SK-N-SH (cell line): ENCODE results near the gene SLC39A7. TPM values are rescaled to one million over a fixed set of nuclear protein-coding genes. Genes with fewer than 3 reads are reported as not detected.
A peak's percentile ranks its signal among the peaks of the same experiment; 100 is the strongest.

ENCODE experiments used
- CTCF ChIA-PET: fragments of 300-600, 350-600 bp; formaldehyde crosslinking; extraction: SDS; loops from one replicate; lab custom pipeline; 2021; lab: Yijun Ruan, JAX
- POLR2A ChIA-PET: fragments of 350-600 bp; sonication (Branson Sonifier 250); formaldehyde crosslinking; extraction: SDS; loops from one replicate; lab custom pipeline; 2020; ENCODE audit warnings: antibody characterized with exemption, inconsistent platforms; lab: Yijun Ruan, JAX
- DNase-seq: peaks from one replicate; pipeline ENCODE4 v3.0.0; 2012
- H2AFZ ChIP-seq: fragments of 200-600 bp; sonication (generic); 2 replicates; pipeline ENCODE4 v1.8.1; 2016; ENCODE audit warnings: antibody characterized with exemption, mild to moderate bottlenecking, low read depth
- H3F3A ChIP-seq: fragments of 200-600 bp; sonication (generic); replicated peaks from 2 replicates; pipeline ENCODE3; 2016; ENCODE audit warnings: antibody characterized with exemption, mild to moderate bottlenecking; ENCODE audit not compliant: insufficient read depth
- H3K27ac ChIP-seq, 2 experiments: fragments of 200-500 bp in 1 of 2; fragments of 200-600 bp in 1 of 2; sonication (Bioruptor generic) in 1 of 2; sonication (generic), shearing (Covaris generic) in 1 of 2; 2 replicates each; pipeline versions ENCODE4 v1.5.1 to v1.6.1; 2014 to 2016; ENCODE audit warnings: low read depth in 2 of 2, inconsistent platforms in 1 of 2, low read length in 1 of 2, mild to moderate bottlenecking in 1 of 2, mixed read lengths in 1 of 2
- H3K27me3 ChIP-seq: fragments of 200-600 bp; sonication (generic), shearing (Covaris generic); 2 replicates; pipeline ENCODE4 v1.6.1; 2016; ENCODE audit warnings: mixed run types; ENCODE audit not compliant: insufficient read depth
- H3K36me3 ChIP-seq, 2 experiments: fragments of 200-500 bp in 1 of 2; fragments of 200-600 bp in 1 of 2; sonication (Bioruptor generic) in 1 of 2; sonication (generic) in 1 of 2; replicated peaks in 1 of 2; 2 replicates each; pipeline versions ENCODE3 to v1.5.1; 2014 to 2016; ENCODE audit warnings: low read length in 1 of 2, mild to moderate bottlenecking in 1 of 2; ENCODE audit not compliant: insufficient read depth in 2 of 2, control insufficient read depth in 1 of 2
- H3K4me1 ChIP-seq, 2 experiments: fragments of 200-500 bp in 1 of 2; fragments of 200-600 bp in 1 of 2; sonication (Bioruptor generic) in 1 of 2; sonication (generic), shearing (Covaris generic) in 1 of 2; 2 replicates each; pipeline versions ENCODE4 v1.5.1 to v1.6.1; 2014 to 2016; ENCODE audit warnings: low read depth in 1 of 2, low read length in 1 of 2, mixed run types in 1 of 2; ENCODE audit not compliant: insufficient read depth in 2 of 2, control insufficient read depth in 1 of 2
- H3K4me2 ChIP-seq: fragments of 200-600 bp; sonication (generic), shearing (Covaris generic); 2 replicates; pipeline ENCODE4 v1.6.1; 2017; ENCODE audit warnings: mixed run types
- H3K4me3 ChIP-seq, 2 experiments: fragments of 200-500 bp in 1 of 2; fragments of 200-600 bp in 1 of 2; sonication (Bioruptor generic) in 1 of 2; sonication (generic), shearing (Covaris generic) in 1 of 2; 2 replicates each; pipeline versions ENCODE4 v1.5.1 to v1.8.1; 2014 to 2016; ENCODE audit warnings: low read depth in 2 of 2, inconsistent platforms in 1 of 2, low read length in 1 of 2, mild to moderate bottlenecking in 1 of 2, mixed read lengths in 1 of 2, moderate library complexity in 1 of 2
- H3K79me2 ChIP-seq: fragments of 200-600 bp; sonication (generic); 2 replicates; pipeline ENCODE4 v1.8.1; 2017; ENCODE audit warnings: mild to moderate bottlenecking; ENCODE audit not compliant: insufficient read depth
- H3K9ac ChIP-seq: fragments of 200-600 bp; sonication (generic); 2 replicates; pipeline ENCODE4 v1.6.1; 2017; ENCODE audit warnings: mixed run types
- H3K9me2 ChIP-seq: fragments of 200-600 bp; sonication (generic); 2 replicates; pipeline ENCODE4 v1.6.1; 2017; ENCODE audit warnings: mixed run types
- H3K9me3 ChIP-seq: fragments of 200-600 bp; sonication (generic); 2 replicates; pipeline ENCODE4 v1.6.1; 2017; ENCODE audit warnings: mixed run types, mild to moderate bottlenecking, moderate library complexity
- H4K20me1 ChIP-seq: fragments of 200-600 bp; sonication (generic); 2 replicates; pipeline ENCODE4 v1.6.1; 2017; ENCODE audit warnings: mild to moderate bottlenecking, mixed run types; ENCODE audit not compliant: insufficient read depth
- CHD2 ChIP-seq: fragments of 150-350 bp; IDR thresholded peaks from 2 replicates; pipeline ENCODE4 v1.6.1; 2018; ENCODE audit warnings: low read length; ENCODE audit not compliant: partially characterized antibody
- EP300 ChIP-seq, 2 experiments: IDR thresholded peaks; 2 replicates each; pipeline versions ENCODE4 v1.4.0 to v1.6.1; 2012; ENCODE audit warnings: borderline replicate concordance in 1 of 2, low read depth in 1 of 2, low read length in 1 of 2
- FOSL2 ChIP-seq: IDR thresholded peaks from 2 replicates; pipeline ENCODE4 v1.4.0; 2012; ENCODE audit warnings: low read depth, mild to moderate bottlenecking, moderate library complexity, borderline replicate concordance
- FOXM1 ChIP-seq: IDR thresholded peaks from 2 replicates; pipeline ENCODE4 v1.4.0; 2012; ENCODE audit warnings: low read depth, mild to moderate bottlenecking
- GABPA ChIP-seq: IDR thresholded peaks from 2 replicates; pipeline ENCODE4 v1.4.0; 2012; ENCODE audit warnings: low read depth, mild to moderate bottlenecking
- JUND ChIP-seq: IDR thresholded peaks from 2 replicates; pipeline ENCODE4 v1.4.0; 2012
- MXI1 ChIP-seq: IDR thresholded peaks from 2 replicates; pipeline ENCODE4 v1.6.1; 2012; ENCODE audit warnings: mild to moderate bottlenecking, low read depth, low read length, improper control_type of control experiment
- NRF1 ChIP-seq: IDR thresholded peaks from 2 replicates; pipeline ENCODE4 v1.6.1; 2012; ENCODE audit warnings: low read depth, mild to moderate bottlenecking, low read length
- RAD21 ChIP-seq: IDR thresholded peaks from 2 replicates; pipeline ENCODE4 v1.6.1; 2012; ENCODE audit warnings: mild to moderate bottlenecking, low read length
- RCOR1 ChIP-seq: fragments of 150-350 bp; IDR thresholded peaks from 2 replicates; pipeline ENCODE4 v1.6.1; 2017; ENCODE audit warnings: antibody characterized with exemption, low read length
- SIN3A ChIP-seq: IDR thresholded peaks from 2 replicates; pipeline ENCODE4 v1.6.1; 2012; ENCODE audit warnings: low read depth, mild to moderate bottlenecking, low read length, moderate library complexity, borderline replicate concordance
- SMC3 ChIP-seq: IDR thresholded peaks from 2 replicates; pipeline ENCODE4 v1.6.1; 2012; ENCODE audit warnings: low read depth, low read length, improper control_type of control experiment
- TAF1 ChIP-seq: IDR thresholded peaks from 2 replicates; pipeline ENCODE4 v1.6.1; 2012; ENCODE audit warnings: low read depth, mild to moderate bottlenecking, low read length, moderate library complexity, borderline replicate concordance
- TEAD4 ChIP-seq: IDR thresholded peaks from 2 replicates; pipeline ENCODE4 v1.4.0; 2012; ENCODE audit warnings: mild to moderate bottlenecking, borderline replicate concordance; ENCODE audit not compliant: insufficient read depth
- YY1 ChIP-seq: IDR thresholded peaks from 2 replicates; pipeline ENCODE4 v1.4.0; 2012; ENCODE audit warnings: low read depth, mild to moderate bottlenecking
- WGBS: methylation state at CpG from one replicate; pipeline ENCODE4 v1.1.6; 2017; ENCODE audit warnings: low lambda C conversion rate; 5-methylcytosine and 5-hydroxymethylcytosine counted together
- polyA plus RNA-seq, 3 experiments: library from polyadenylated mRNA; depleted of rRNA; stranded (reverse); fragments of >200 nt; gene quantifications; 2 replicates each; pipeline ENCODE4 v1.2.3, GENCODE V29; 2012
- TF ChIP-seq, protein P1 (sequence below): fragments of 200-600 bp; sonication (generic); IDR thresholded peaks from 2 replicates; pipeline ENCODE4 v1.6.1; 2017; ENCODE audit warnings: antibody characterized with exemption, mild to moderate bottlenecking, moderate library complexity
- TF ChIP-seq, protein P2 (sequence below): IDR thresholded peaks from 2 replicates; pipeline ENCODE4 v1.4.0; 2012; ENCODE audit warnings: low read depth
- TF ChIP-seq, protein P3 (sequence below): fragments of 150-350 bp; IDR thresholded peaks from 2 replicates; pipeline ENCODE4 v1.6.1; 2017; ENCODE audit warnings: antibody characterized with exemption, low read length, low read depth, borderline replicate concordance
- TF ChIP-seq, protein P4 (sequence below): IDR thresholded peaks from 2 replicates; pipeline ENCODE4 v1.4.0; 2012; ENCODE audit warnings: low read depth, borderline replicate concordance
- TF ChIP-seq, protein P5 (sequence below): IDR thresholded peaks from 2 replicates; pipeline ENCODE4 v1.4.0; 2012; ENCODE audit warnings: low read depth, borderline replicate concordance
- TF ChIP-seq, protein P6 (sequence below): IDR thresholded peaks from 2 replicates; pipeline ENCODE4 v1.6.1; 2012; ENCODE audit warnings: mild to moderate bottlenecking, low read depth, low read length, moderate library complexity

The SLC39A7 gene
- polyA plus RNA-seq, 1 of the 3 experiments (the other 2 are of a cell fraction) = 129 TPM

DNA sequence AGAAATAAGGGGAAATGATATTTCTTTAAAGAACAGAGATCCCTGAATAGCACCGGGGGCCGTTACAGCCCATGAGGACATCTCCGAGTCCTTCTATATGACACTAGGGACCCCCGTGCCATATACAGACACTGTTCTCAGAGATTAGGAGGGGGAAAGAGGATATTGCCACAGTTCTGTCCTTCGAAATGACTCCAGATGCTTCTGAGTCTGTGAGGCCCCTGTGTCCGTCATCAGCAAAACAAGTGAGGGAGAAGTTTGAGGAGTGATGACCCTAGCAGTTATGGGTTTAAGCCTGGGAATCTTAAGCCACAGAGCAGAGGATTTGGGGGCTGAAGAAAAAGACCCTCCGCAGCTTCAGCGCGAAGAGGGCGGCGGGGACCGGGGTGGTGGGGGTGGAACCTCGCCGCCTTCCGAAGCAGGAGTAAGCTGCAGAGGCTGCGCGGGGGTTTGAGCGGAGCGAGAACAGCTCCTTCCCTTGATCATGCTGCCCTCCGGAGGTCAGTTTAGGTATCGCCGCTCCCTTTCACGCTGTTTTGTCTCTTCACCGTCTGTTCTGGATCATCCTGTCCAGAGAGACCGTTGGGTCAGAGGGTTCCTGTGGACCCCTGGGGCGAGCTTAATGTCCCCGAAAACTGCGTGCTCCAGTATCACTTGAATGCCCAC, 47.4 kb downstream of the SLC39A7 start:
- Histone ChIP-seq H3K4me2 (peak overlapping the region; percentile 98), H3K4me1 (peaks cover 21 to 30% of the 10 kb centered on the region in 2 experiments), H3K79me2 (peaks cover 10% of the 10 kb centered on the region; the same call in 1 of the 2 replicates), H3K9ac (peak overlapping the region; percentile 72), H4K20me1 (no peaks in the 10 kb centered on the region), H2AFZ (peak overlapping the region; percentile 88), H3F3A (peaks cover 34% of the 10 kb centered on the region), H3K9me2 (no peaks in the 10 kb centered on the region), H3K36me3 (peaks cover 6 to 9% of the 10 kb centered on the region in 2 experiments), H3K27ac (peak overlapping the region; percentile 96), H3K4me3 (peak overlapping the region; percentile 62 to 76), H3K27me3 (no peaks in the 10 kb centered on the region; the same call in 1 of the 2 replicates), H3K9me3 (no peaks in the 10 kb centered on the region)
- ChIA-PET CTCF (interaction anchor here (0.6 to 7.3 kb wide), 64 partner anchors 11 to 394 kb away, joined by 3 to 96 read pairs (median 6); partner anchors contain the start of genes B3GALT4, HLA-DMA, HLA-DMB and HLA-DOA), POLR2A (interaction anchor here (1.0 to 3.0 kb wide), 7 partner anchors 11 to 354 kb away, joined by 3 to 18 read pairs (median 5); partner anchors contain the start of genes B3GALT4, HSD17B8, RING1 and RPS18)
- DNase-seq = peak; percentile 81
- no peak for TF ChIP-seq TEAD4
- TF ChIP-seq GABPA = no peak
- TF ChIP-seq EP300 (IDR thresholded peaks at IDR 0.05; ENCODE audit: borderline replicate concordance in 1 of 2, low read depth in 1 of 2, low read length in 1 of 2) = no peak
- TF ChIP-seq SIN3A = peak; percentile 52; the same call in 1 of the 2 replicates
- TF ChIP-seq, protein P1, sequence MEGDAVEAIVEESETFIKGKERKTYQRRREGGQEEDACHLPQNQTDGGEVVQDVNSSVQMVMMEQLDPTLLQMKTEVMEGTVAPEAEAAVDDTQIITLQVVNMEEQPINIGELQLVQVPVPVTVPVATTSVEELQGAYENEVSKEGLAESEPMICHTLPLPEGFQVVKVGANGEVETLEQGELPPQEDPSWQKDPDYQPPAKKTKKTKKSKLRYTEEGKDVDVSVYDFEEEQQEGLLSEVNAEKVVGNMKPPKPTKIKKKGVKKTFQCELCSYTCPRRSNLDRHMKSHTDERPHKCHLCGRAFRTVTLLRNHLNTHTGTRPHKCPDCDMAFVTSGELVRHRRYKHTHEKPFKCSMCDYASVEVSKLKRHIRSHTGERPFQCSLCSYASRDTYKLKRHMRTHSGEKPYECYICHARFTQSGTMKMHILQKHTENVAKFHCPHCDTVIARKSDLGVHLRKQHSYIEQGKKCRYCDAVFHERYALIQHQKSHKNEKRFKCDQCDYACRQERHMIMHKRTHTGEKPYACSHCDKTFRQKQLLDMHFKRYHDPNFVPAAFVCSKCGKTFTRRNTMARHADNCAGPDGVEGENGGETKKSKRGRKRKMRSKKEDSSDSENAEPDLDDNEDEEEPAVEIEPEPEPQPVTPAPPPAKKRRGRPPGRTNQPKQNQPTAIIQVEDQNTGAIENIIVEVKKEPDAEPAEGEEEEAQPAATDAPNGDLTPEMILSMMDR = peak; percentile 88
- TF ChIP-seq MXI1 = peak; percentile 14; the same call in 1 of the 2 replicates
- TF ChIP-seq FOXM1 = no peak
- TF ChIP-seq YY1 = no peak
- TF ChIP-seq CHD2 = peak; percentile 22
- TF ChIP-seq FOSL2 = no peak
- TF ChIP-seq, protein P2, sequence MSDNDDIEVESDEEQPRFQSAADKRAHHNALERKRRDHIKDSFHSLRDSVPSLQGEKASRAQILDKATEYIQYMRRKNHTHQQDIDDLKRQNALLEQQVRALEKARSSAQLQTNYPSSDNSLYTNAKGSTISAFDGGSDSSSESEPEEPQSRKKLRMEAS = peak; percentile 36; the same call in 1 of the 2 replicates
- TF ChIP-seq NRF1 = peak; percentile 41; the same call in 1 of the 2 replicates
- peak; percentile 2; the same call in 1 of the 2 replicates for TF ChIP-seq TAF1
- TF ChIP-seq, protein P3, sequence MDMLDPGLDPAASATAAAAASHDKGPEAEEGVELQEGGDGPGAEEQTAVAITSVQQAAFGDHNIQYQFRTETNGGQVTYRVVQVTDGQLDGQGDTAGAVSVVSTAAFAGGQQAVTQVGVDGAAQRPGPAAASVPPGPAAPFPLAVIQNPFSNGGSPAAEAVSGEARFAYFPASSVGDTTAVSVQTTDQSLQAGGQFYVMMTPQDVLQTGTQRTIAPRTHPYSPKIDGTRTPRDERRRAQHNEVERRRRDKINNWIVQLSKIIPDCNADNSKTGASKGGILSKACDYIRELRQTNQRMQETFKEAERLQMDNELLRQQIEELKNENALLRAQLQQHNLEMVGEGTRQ = no peak
- TF ChIP-seq SMC3 = peak; percentile 79
- TF ChIP-seq RAD21 = peak; percentile 95
- TF ChIP-seq, protein P4, sequence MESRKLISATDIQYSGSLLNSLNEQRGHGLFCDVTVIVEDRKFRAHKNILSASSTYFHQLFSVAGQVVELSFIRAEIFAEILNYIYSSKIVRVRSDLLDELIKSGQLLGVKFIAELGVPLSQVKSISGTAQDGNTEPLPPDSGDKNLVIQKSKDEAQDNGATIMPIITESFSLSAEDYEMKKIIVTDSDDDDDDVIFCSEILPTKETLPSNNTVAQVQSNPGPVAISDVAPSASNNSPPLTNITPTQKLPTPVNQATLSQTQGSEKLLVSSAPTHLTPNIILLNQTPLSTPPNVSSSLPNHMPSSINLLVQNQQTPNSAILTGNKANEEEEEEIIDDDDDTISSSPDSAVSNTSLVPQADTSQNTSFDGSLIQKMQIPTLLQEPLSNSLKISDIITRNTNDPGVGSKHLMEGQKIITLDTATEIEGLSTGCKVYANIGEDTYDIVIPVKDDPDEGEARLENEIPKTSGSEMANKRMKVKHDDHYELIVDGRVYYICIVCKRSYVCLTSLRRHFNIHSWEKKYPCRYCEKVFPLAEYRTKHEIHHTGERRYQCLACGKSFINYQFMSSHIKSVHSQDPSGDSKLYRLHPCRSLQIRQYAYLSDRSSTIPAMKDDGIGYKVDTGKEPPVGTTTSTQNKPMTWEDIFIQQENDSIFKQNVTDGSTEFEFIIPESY = no peak
- TF ChIP-seq, protein P5, sequence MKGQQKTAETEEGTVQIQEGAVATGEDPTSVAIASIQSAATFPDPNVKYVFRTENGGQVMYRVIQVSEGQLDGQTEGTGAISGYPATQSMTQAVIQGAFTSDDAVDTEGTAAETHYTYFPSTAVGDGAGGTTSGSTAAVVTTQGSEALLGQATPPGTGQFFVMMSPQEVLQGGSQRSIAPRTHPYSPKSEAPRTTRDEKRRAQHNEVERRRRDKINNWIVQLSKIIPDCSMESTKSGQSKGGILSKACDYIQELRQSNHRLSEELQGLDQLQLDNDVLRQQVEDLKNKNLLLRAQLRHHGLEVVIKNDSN = peak; percentile 15; the same call in 1 of the 2 replicates
- TF ChIP-seq, protein P6, sequence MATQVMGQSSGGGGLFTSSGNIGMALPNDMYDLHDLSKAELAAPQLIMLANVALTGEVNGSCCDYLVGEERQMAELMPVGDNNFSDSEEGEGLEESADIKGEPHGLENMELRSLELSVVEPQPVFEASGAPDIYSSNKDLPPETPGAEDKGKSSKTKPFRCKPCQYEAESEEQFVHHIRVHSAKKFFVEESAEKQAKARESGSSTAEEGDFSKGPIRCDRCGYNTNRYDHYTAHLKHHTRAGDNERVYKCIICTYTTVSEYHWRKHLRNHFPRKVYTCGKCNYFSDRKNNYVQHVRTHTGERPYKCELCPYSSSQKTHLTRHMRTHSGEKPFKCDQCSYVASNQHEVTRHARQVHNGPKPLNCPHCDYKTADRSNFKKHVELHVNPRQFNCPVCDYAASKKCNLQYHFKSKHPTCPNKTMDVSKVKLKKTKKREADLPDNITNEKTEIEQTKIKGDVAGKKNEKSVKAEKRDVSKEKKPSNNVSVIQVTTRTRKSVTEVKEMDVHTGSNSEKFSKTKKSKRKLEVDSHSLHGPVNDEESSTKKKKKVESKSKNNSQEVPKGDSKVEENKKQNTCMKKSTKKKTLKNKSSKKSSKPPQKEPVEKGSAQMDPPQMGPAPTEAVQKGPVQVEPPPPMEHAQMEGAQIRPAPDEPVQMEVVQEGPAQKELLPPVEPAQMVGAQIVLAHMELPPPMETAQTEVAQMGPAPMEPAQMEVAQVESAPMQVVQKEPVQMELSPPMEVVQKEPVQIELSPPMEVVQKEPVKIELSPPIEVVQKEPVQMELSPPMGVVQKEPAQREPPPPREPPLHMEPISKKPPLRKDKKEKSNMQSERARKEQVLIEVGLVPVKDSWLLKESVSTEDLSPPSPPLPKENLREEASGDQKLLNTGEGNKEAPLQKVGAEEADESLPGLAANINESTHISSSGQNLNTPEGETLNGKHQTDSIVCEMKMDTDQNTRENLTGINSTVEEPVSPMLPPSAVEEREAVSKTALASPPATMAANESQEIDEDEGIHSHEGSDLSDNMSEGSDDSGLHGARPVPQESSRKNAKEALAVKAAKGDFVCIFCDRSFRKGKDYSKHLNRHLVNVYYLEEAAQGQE = no peak
- TF ChIP-seq JUND = no peak
- no peak for TF ChIP-seq RCOR1
- 14% methylated on average over 25 of the region's 28 CpGs for WGBS
